WTC11 (cell line): ENCODE data around the gene TOM1. TPM values are rescaled to one million over a fixed set of nuclear protein-coding genes. Genes with fewer than 3 reads are reported as not detected.

Experiments
- ATAC-seq: fragments of 200-7000 bp; cut with Tn5 transposase; 2 replicates; pipeline ENCODE4 v1.10.0; 2021; ENCODE audit warnings: mild to moderate bottlenecking, moderate library complexity
- CTCF ChIA-PET: fragments of 300-600 bp; sonication (Branson Sonifier 250); formaldehyde crosslinking; loops from one replicate; lab custom pipeline; 2021; ENCODE audit warnings: antibody characterized with exemption; lab: Charles Lee
- POLR2A ChIA-PET: fragments of 350-600 bp; sonication (Branson Sonifier 250); formaldehyde crosslinking; loops from one replicate; lab custom pipeline; 2021; ENCODE audit warnings: antibody characterized with exemption; lab: Charles Lee
- DNase-seq: peaks from one replicate; pipeline ENCODE4 v3.0.0; 2021; ENCODE audit warnings: low spot score
- H3K27ac Mint-ChIP-seq: 2 replicates; pipeline ENCODE4 v1.8.0; 2021; ENCODE audit warnings: mixed read lengths
- H3K27me3 Mint-ChIP-seq: 2 replicates; pipeline ENCODE4 v1.8.0; 2021; ENCODE audit warnings: low read depth, mild to moderate bottlenecking, moderate library complexity, mixed read lengths
- H3K36me3 Mint-ChIP-seq: 2 replicates; pipeline ENCODE4 v1.8.0; 2021; ENCODE audit warnings: mixed read lengths
- H3K4me1 Mint-ChIP-seq: 2 replicates; pipeline ENCODE4 v1.8.0; 2022; ENCODE audit warnings: mixed read lengths
- H3K4me3 Mint-ChIP-seq: 2 replicates; pipeline ENCODE4 v1.8.0; 2021; ENCODE audit warnings: mild to moderate bottlenecking, moderate library complexity, mixed read lengths
- H3K9me3 Mint-ChIP-seq: 2 replicates; pipeline ENCODE4 v1.8.0; 2021; ENCODE audit warnings: mixed read lengths
- ATF1 ChIP-seq: sonication (generic); formaldehyde crosslinking; IDR thresholded peaks from 2 replicates; pipeline ENCODE4 v1.8.1; 2023; ENCODE audit warnings: mild to moderate bottlenecking, moderate library complexity, missing genetic modification reagents
- CREB1 ChIP-seq: sonication (generic); formaldehyde crosslinking; IDR thresholded peaks from 2 replicates; pipeline ENCODE4 v1.8.0; 2023; ENCODE audit warnings: mild to moderate bottlenecking, missing genetic modification reagents
- EMX1 ChIP-seq: fragments of 250-450 bp; sonication (Bioruptor Pico); IDR thresholded peaks from 2 replicates; pipeline ENCODE4 v1.8.0; 2021; ENCODE audit warnings: mild to moderate bottlenecking
- HMGA2 ChIP-seq: fragments of 250-450 bp; sonication (Bioruptor Pico); IDR thresholded peaks from 2 replicates; pipeline ENCODE4 v1.4.0; 2021; ENCODE audit warnings: mild to moderate bottlenecking, moderate library complexity
- IRF2 ChIP-seq: sonication (generic); formaldehyde crosslinking; IDR thresholded peaks from 2 replicates; pipeline ENCODE4 v1.8.0; 2022; ENCODE audit warnings: low read depth, missing genetic modification reagents, borderline replicate concordance
- JAZF1 ChIP-seq: fragments of 250-450 bp; sonication (Bioruptor Pico); IDR thresholded peaks from 2 replicates; pipeline ENCODE4 v1.9.0; 2021; ENCODE audit warnings: moderate library complexity, mild to moderate bottlenecking, inconsistent platforms
- NFATC4 ChIP-seq: fragments of 250-450 bp; sonication (Bioruptor Pico); IDR thresholded peaks from 2 replicates; pipeline ENCODE4 v1.9.0; 2021; ENCODE audit warnings: mild to moderate bottlenecking
- NFE2L1 ChIP-seq: sonication (generic); formaldehyde crosslinking; IDR thresholded peaks from 2 replicates; pipeline ENCODE4 v1.8.1; 2023; ENCODE audit warnings: missing genetic modification reagents
- NFYB ChIP-seq: sonication (generic); formaldehyde crosslinking; conservative IDR thresholded peaks from 2 replicates; pipeline ENCODE4 v1.8.0; 2022; ENCODE audit warnings: low read depth, missing genetic modification reagents
- PRDM15 ChIP-seq: sonication (generic); formaldehyde crosslinking; IDR thresholded peaks from 2 replicates; pipeline ENCODE4 v1.8.0; 2022; ENCODE audit warnings: missing genetic modification reagents
- RORB ChIP-seq: fragments of 250-450 bp; sonication (Bioruptor Pico); IDR thresholded peaks from 2 replicates; pipeline ENCODE4 v1.9.0; 2021; ENCODE audit warnings: mild to moderate bottlenecking
- TEAD1 ChIP-seq: sonication (generic); formaldehyde crosslinking; IDR thresholded peaks from 2 replicates; pipeline ENCODE4 v1.8.0; 2022; ENCODE audit warnings: mild to moderate bottlenecking, missing genetic modification reagents
- ZMAT4 ChIP-seq: fragments of 250-450 bp; sonication (Bioruptor Pico); IDR thresholded peaks from 2 replicates; pipeline ENCODE4 v1.9.0; 2021; ENCODE audit warnings: mild to moderate bottlenecking
- ZNF232 ChIP-seq: sonication (generic); formaldehyde crosslinking; IDR thresholded peaks from 2 replicates; pipeline ENCODE4 v1.8.0; 2022; ENCODE audit warnings: mild to moderate bottlenecking, missing genetic modification reagents
- ZNF396 ChIP-seq: fragments of 250-450 bp; sonication (Bioruptor Pico); IDR thresholded peaks from 2 replicates; pipeline ENCODE4 v1.8.0; 2021; ENCODE audit warnings: mild to moderate bottlenecking, moderate library complexity, borderline replicate concordance
- total RNA-seq: library from RNA; stranded (reverse); gene quantifications from 3 replicates; pipeline ENCODE4 v1.2.3, GENCODE V29; 2021
- TF ChIP-seq, protein P1 (sequence below): sonication (generic); formaldehyde crosslinking; IDR thresholded peaks from 2 replicates; pipeline ENCODE4 v1.8.0; 2022; ENCODE audit warnings: mild to moderate bottlenecking, missing genetic modification reagents
- TF ChIP-seq, protein P2 (sequence below): fragments of 250-450 bp; sonication (Bioruptor Pico); conservative IDR thresholded peaks from 2 replicates; pipeline ENCODE4 v1.9.0; 2021; ENCODE audit warnings: mild to moderate bottlenecking
- TF ChIP-seq, protein P3 (sequence below): sonication (generic); formaldehyde crosslinking; IDR thresholded peaks from 2 replicates; pipeline ENCODE4 v1.8.1; 2023; ENCODE audit warnings: mild to moderate bottlenecking, missing genetic modification reagents
- TF ChIP-seq, protein P4 (sequence below): sonication (generic); formaldehyde crosslinking; IDR thresholded peaks from 2 replicates; pipeline ENCODE4 v1.8.1; 2022; ENCODE audit warnings: missing genetic modification reagents, borderline replicate concordance
- TF ChIP-seq, protein P5 (sequence below): fragments of 250-450 bp; sonication (Bioruptor Pico); IDR thresholded peaks from 2 replicates; pipeline ENCODE4 v1.9.0; 2021; ENCODE audit warnings: mild to moderate bottlenecking, borderline replicate concordance

The TOM1 gene
- total RNA-seq, 1 experiment from 2014 or later: 23.5 TPM

GRCh38 chr22:35275580-35275979, 24.1 kb upstream of the TOM1 start:
- H3K27ac Mint-ChIP-seq: no peak overlapping the region
- peaks cover 45% of the 10 kb centered on the region for H3K36me3 Mint-ChIP-seq
- H3K4me1 Mint-ChIP-seq: no peaks in the 10 kb centered on the region
- no peaks in the 10 kb centered on the region for H3K27me3 Mint-ChIP-seq
- ATAC-seq: no peak
- no peak for DNase-seq
- ChIA-PET POLR2A (no interaction called here), CTCF (interaction anchor here (0.6 kb wide), 1 partner anchor 711 kb away, joined by 6 read pairs; no protein-coding TSS in a partner anchor)
- H3K9me3 Mint-ChIP-seq: no peaks in the 10 kb centered on the region
- TF ChIP-seq ZMAT4 (CRISPR knock-in tag) (no peak), RORB (CRISPR knock-in tag) (no peak), NFYB (no peak), JAZF1 (CRISPR knock-in tag) (no peak), NFATC4 (CRISPR knock-in tag) (no peak), NFE2L1 (CRISPR knock-in tag) (no peak), IRF2 (CRISPR knock-in tag) (no peak), ATF1 (CRISPR knock-in tag) (no peak), TEAD1 (no peak), ZNF232 (no peak), CREB1 (CRISPR knock-in tag) (no peak), ZNF396 (no peak), PRDM15 (CRISPR knock-in tag) (no peak), HMGA2 (no peak), EMX1 (CRISPR knock-in tag) (no peak)
- TF ChIP-seq, protein P1, sequence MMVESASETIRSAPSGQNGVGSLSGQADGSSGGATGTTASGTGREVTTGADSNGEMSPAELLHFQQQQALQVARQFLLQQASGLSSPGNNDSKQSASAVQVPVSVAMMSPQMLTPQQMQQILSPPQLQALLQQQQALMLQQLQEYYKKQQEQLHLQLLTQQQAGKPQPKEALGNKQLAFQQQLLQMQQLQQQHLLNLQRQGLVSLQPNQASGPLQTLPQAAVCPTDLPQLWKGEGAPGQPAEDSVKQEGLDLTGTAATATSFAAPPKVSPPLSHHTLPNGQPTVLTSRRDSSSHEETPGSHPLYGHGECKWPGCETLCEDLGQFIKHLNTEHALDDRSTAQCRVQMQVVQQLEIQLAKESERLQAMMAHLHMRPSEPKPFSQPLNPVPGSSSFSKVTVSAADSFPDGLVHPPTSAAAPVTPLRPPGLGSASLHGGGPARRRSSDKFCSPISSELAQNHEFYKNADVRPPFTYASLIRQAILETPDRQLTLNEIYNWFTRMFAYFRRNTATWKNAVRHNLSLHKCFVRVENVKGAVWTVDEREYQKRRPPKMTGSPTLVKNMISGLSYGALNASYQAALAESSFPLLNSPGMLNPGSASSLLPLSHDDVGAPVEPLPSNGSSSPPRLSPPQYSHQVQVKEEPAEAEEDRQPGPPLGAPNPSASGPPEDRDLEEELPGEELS (CRISPR knock-in tag): no peak
- TF ChIP-seq, protein P2, sequence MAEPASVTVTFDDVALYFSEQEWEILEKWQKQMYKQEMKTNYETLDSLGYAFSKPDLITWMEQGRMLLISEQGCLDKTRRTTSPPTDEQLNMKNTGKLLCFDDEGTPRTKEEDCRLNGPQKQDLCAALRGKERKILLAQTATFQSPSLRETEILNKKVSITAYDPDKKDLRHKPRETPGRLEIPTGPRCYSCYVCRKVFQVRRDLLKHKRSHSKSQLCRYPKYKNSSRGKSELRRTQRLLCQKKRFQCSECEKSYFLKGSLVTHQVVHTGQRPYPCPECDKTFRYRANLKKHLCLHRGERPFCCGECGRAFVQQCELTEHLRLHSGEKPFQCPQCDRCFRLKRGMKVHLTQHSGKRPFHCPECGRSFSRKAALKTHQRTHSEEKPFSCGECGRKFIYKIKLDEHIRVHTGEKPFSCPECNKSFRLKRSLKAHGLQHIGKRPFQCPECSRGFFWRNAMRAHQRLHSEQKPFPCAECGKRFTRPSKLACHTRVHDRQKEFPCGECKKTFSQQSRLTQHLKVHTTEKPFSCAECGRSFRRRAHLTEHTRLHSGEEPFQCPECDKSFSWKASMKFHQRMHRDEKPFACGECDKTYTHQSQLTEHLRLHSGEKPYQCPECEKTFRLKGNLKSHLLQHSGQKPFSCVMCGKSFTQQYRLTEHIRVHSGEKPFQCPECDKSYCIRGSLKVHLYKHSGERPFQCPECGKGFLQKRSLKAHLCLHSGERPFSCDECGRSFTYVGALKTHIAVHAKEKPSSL (CRISPR knock-in tag): no peak
- TF ChIP-seq, protein P3, sequence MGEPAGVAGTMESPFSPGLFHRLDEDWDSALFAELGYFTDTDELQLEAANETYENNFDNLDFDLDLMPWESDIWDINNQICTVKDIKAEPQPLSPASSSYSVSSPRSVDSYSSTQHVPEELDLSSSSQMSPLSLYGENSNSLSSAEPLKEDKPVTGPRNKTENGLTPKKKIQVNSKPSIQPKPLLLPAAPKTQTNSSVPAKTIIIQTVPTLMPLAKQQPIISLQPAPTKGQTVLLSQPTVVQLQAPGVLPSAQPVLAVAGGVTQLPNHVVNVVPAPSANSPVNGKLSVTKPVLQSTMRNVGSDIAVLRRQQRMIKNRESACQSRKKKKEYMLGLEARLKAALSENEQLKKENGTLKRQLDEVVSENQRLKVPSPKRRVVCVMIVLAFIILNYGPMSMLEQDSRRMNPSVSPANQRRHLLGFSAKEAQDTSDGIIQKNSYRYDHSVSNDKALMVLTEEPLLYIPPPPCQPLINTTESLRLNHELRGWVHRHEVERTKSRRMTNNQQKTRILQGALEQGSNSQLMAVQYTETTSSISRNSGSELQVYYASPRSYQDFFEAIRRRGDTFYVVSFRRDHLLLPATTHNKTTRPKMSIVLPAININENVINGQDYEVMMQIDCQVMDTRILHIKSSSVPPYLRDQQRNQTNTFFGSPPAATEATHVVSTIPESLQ: no peak
- TF ChIP-seq, protein P4, sequence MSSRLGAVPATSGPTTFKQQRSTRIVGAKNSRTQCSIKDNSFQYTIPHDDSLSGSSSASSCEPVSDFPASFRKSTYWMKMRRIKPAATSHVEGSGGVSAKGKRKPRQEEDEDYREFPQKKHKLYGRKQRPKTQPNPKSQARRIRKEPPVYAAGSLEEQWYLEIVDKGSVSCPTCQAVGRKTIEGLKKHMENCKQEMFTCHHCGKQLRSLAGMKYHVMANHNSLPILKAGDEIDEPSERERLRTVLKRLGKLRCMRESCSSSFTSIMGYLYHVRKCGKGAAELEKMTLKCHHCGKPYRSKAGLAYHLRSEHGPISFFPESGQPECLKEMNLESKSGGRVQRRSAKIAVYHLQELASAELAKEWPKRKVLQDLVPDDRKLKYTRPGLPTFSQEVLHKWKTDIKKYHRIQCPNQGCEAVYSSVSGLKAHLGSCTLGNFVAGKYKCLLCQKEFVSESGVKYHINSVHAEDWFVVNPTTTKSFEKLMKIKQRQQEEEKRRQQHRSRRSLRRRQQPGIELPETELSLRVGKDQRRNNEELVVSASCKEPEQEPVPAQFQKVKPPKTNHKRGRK (CRISPR knock-in tag): no peak
- TF ChIP-seq, protein P5, sequence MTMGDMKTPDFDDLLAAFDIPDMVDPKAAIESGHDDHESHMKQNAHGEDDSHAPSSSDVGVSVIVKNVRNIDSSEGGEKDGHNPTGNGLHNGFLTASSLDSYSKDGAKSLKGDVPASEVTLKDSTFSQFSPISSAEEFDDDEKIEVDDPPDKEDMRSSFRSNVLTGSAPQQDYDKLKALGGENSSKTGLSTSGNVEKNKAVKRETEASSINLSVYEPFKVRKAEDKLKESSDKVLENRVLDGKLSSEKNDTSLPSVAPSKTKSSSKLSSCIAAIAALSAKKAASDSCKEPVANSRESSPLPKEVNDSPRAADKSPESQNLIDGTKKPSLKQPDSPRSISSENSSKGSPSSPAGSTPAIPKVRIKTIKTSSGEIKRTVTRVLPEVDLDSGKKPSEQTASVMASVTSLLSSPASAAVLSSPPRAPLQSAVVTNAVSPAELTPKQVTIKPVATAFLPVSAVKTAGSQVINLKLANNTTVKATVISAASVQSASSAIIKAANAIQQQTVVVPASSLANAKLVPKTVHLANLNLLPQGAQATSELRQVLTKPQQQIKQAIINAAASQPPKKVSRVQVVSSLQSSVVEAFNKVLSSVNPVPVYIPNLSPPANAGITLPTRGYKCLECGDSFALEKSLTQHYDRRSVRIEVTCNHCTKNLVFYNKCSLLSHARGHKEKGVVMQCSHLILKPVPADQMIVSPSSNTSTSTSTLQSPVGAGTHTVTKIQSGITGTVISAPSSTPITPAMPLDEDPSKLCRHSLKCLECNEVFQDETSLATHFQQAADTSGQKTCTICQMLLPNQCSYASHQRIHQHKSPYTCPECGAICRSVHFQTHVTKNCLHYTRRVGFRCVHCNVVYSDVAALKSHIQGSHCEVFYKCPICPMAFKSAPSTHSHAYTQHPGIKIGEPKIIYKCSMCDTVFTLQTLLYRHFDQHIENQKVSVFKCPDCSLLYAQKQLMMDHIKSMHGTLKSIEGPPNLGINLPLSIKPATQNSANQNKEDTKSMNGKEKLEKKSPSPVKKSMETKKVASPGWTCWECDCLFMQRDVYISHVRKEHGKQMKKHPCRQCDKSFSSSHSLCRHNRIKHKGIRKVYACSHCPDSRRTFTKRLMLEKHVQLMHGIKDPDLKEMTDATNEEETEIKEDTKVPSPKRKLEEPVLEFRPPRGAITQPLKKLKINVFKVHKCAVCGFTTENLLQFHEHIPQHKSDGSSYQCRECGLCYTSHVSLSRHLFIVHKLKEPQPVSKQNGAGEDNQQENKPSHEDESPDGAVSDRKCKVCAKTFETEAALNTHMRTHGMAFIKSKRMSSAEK (CRISPR knock-in tag): no peak
- no peak overlapping the region for H3K4me3 Mint-ChIP-seq
